ENCODE measurements around the gene RHBDL1.
A peak's percentile ranks its signal among the peaks of the same experiment; 100 is the strongest.

RHBDL1 gene

DNA sequence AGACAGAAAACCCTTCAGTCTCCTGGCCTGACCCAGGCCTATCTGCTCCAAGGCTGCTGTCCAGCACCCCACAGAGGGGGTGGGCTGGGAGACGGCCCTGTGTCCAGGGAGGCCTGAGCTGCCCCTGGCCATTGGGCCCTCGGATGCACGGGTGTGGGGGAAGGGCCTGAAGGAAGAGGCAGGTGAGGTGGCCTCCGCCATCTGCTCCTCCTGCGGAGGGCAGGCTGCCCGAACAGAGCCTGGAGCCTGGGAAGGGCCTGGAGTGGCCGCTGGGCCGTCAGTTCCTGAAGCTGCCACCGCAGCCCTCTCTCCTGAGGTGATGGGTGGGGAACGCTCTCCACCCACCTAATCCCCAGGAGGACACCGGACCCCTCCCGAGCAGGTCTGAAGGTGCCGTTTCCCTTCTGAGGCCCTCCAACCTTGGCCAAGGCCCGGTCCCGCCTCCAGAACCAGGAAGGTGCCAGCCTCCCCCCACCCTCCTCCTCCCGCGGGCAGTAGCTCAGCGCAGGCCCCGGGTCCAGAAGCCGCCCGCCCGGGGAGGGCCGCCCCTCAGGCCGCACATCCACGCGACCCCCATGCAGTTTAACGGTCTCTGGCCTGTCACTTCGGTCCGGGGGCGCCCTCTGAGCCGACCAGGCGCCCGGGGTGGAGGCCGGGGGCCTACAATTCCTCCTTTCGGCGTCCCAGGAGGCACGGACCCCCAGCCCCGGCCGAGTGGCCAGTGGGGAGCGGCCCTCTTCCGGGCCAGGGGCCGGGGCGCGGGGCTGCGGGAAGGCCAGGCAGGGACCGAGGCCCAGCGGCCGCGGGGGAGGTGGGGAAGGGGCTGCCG lies 29.3 kb downstream of the RHBDL1 start (continued):
- no peak for TF ChIP-seq ZNF354C (tag by site-specific recombination; IDR thresholded peaks at IDR 0.05; ENCODE audit: borderline replicate concordance, low read depth)
- TF ChIP-seq GLIS2 (tag by site-specific recombination; IDR thresholded peaks at IDR 0.05): peak; percentile 43
- peak; percentile 29; the same call in 1 of the 2 replicates for TF ChIP-seq KLF8 (tag by site-specific recombination; IDR thresholded peaks at IDR 0.05)
- TF ChIP-seq, protein P1, sequence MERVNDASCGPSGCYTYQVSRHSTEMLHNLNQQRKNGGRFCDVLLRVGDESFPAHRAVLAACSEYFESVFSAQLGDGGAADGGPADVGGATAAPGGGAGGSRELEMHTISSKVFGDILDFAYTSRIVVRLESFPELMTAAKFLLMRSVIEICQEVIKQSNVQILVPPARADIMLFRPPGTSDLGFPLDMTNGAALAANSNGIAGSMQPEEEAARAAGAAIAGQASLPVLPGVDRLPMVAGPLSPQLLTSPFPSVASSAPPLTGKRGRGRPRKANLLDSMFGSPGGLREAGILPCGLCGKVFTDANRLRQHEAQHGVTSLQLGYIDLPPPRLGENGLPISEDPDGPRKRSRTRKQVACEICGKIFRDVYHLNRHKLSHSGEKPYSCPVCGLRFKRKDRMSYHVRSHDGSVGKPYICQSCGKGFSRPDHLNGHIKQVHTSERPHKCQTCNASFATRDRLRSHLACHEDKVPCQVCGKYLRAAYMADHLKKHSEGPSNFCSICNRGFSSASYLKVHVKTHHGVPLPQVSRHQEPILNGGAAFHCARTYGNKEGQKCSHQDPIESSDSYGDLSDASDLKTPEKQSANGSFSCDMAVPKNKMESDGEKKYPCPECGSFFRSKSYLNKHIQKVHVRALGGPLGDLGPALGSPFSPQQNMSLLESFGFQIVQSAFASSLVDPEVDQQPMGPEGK (tag by site-specific recombination; IDR thresholded peaks at IDR 0.05): peak; percentile 43
- 0 out of 2 replicates have a peak, but pooled peaks have one; percentile 20 for TF ChIP-seq ZFHX2 (tag by site-specific recombination; conservative IDR thresholded peaks at IDR 0.05)
- TF ChIP-seq ZNF335 (tag by site-specific recombination; conservative IDR thresholded peaks at IDR 0.05): peak; percentile 60
- TF ChIP-seq, protein P2, sequence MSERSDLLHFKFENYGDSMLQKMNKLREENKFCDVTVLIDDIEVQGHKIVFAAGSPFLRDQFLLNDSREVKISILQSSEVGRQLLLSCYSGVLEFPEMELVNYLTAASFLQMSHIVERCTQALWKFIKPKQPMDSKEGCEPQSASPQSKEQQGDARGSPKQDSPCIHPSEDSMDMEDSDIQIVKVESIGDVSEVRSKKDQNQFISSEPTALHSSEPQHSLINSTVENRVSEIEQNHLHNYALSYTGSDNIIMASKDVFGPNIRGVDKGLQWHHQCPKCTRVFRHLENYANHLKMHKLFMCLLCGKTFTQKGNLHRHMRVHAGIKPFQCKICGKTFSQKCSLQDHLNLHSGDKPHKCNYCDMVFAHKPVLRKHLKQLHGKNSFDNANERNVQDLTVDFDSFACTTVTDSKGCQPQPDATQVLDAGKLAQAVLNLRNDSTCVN (tag by site-specific recombination; optimal IDR thresholded peaks at IDR 0.05): peak; percentile 22
- peak; percentile 67 for TF ChIP-seq KLF1 (tag by site-specific recombination; IDR thresholded peaks at IDR 0.05)
- TF ChIP-seq, protein P3, sequence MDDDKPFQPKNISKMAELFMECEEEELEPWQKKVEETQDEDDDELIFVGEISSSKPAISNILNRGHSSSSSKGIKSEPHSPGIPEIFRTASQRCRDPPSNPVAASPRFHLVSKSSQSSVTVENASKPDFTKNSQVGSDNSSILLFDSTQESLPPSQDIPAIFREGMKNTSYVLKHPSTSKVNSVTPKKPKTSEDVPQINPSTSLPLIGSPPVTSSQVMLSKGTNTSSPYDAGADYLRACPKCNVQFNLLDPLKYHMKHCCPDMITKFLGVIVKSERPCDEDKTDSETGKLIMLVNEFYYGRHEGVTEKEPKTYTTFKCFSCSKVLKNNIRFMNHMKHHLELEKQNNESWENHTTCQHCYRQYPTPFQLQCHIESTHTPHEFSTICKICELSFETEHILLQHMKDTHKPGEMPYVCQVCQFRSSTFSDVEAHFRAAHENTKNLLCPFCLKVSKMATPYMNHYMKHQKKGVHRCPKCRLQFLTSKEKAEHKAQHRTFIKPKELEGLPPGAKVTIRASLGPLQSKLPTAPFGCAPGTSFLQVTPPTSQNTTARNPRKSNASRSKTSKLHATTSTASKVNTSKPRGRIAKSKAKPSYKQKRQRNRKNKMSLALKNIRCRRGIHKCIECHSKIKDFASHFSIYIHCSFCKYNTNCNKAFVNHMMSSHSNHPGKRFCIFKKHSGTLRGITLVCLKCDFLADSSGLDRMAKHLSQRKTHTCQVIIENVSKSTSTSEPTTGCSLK (tag by site-specific recombination; IDR thresholded peaks at IDR 0.05): no peak

DNA sequence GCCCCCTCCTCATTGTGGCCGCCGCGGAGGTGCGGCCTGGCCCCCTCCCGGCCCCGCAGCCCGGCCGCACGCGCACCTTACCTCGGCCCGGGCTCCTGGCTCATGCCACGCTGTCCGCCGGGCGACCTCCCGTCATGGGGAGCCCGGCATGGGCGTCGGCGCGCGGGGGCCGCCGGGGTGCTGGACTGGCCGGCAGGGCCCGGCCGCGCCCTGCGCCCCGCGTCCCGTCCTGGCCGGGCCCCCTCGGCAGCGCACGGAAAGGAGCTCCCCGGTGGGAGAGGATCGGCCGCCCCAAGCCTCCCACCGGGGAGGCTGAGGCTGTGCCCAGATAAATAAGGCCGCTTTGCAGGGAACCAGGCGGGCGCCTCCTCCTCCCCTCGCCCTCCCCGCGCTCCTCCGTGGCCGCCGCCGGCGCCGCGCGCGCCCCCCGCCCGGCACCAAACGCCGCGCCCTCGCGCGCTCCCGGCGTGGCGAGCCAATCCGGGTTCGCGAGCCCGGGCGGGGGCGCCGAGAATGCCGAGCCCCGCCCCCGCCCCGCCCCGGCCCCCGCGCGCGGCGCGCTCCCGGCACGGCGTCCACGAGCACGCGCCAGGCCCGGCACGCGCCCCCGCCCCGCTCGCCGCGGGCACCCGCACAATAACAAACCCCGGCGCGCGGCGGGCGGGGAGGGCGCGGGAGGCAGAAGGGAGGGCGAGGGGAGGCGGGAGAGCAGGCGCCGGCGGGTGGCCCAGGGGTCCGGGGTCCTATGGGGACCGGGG lies 30.1 kb downstream of the RHBDL1 start, which contains the start of gene FBXL16:
Gene FBXL16 (minus strand): TSS at position 371 of the 758 bp plus-strand sequence. CDS start 8,396 bp downstream, outside the sequence.
- Histone ChIP-seq H3K4me3 (ENCODE audit: low read depth, low read length) (peak within 1 kb of the TSS; percentile 25), H3K9me3 (ENCODE audit: control insufficient read depth, insufficient read depth, low read depth, low read length) (no peaks in the 10 kb centered on the region), H3K36me3 (ENCODE audit: control insufficient read depth in 2 of 2, insufficient read depth in 1 of 2, low read length in 2 of 2) (no peaks in the 10 kb centered on the region), H3K4me1 (ENCODE audit: control insufficient read depth, insufficient read depth, low read length) (peaks cover 5% of the 10 kb centered on the region), H3K27ac (ENCODE audit: extremely low read depth, low read depth, low read length) (peak within 1 kb of the TSS; percentile 37; the same call in 1 of the 2 replicates)
- ChIA-PET CTCF (no interaction called here), POLR2A (no interaction called here)
- TF ChIP-seq, protein P4, sequence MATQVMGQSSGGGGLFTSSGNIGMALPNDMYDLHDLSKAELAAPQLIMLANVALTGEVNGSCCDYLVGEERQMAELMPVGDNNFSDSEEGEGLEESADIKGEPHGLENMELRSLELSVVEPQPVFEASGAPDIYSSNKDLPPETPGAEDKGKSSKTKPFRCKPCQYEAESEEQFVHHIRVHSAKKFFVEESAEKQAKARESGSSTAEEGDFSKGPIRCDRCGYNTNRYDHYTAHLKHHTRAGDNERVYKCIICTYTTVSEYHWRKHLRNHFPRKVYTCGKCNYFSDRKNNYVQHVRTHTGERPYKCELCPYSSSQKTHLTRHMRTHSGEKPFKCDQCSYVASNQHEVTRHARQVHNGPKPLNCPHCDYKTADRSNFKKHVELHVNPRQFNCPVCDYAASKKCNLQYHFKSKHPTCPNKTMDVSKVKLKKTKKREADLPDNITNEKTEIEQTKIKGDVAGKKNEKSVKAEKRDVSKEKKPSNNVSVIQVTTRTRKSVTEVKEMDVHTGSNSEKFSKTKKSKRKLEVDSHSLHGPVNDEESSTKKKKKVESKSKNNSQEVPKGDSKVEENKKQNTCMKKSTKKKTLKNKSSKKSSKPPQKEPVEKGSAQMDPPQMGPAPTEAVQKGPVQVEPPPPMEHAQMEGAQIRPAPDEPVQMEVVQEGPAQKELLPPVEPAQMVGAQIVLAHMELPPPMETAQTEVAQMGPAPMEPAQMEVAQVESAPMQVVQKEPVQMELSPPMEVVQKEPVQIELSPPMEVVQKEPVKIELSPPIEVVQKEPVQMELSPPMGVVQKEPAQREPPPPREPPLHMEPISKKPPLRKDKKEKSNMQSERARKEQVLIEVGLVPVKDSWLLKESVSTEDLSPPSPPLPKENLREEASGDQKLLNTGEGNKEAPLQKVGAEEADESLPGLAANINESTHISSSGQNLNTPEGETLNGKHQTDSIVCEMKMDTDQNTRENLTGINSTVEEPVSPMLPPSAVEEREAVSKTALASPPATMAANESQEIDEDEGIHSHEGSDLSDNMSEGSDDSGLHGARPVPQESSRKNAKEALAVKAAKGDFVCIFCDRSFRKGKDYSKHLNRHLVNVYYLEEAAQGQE (tag by site-specific recombination; IDR thresholded peaks at IDR 0.05): no peak
- TF ChIP-seq, protein P5, sequence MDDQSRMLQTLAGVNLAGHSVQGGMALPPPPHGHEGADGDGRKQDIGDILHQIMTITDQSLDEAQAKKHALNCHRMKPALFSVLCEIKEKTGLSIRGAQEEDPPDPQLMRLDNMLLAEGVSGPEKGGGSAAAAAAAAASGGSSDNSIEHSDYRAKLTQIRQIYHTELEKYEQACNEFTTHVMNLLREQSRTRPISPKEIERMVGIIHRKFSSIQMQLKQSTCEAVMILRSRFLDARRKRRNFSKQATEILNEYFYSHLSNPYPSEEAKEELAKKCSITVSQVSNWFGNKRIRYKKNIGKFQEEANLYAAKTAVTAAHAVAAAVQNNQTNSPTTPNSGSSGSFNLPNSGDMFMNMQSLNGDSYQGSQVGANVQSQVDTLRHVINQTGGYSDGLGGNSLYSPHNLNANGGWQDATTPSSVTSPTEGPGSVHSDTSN (CRISPR knock-in tag; IDR thresholded peaks at IDR 0.05): no peak
- TF ChIP-seq, protein P6, sequence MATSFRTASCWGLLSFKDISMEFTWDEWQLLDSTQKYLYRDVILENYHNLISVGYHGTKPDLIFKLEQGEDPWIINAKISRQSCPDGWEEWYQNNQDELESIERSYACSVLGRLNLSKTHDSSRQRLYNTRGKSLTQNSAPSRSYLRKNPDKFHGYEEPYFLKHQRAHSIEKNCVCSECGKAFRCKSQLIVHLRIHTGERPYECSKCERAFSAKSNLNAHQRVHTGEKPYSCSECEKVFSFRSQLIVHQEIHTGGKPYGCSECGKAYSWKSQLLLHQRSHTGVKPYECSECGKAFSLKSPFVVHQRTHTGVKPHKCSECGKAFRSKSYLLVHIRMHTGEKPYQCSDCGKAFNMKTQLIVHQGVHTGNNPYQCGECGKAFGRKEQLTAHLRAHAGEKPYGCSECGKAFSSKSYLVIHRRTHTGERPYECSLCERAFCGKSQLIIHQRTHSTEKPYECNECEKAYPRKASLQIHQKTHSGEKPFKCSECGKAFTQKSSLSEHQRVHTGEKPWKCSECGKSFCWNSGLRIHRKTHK (tag by site-specific recombination; IDR thresholded peaks at IDR 0.05): no peak
- no peak for TF ChIP-seq ZNF248 (tag by site-specific recombination; IDR thresholded peaks at IDR 0.05)
- no peak for TF ChIP-seq ZFHX2 (tag by site-specific recombination; conservative IDR thresholded peaks at IDR 0.05)
- TF ChIP-seq ZBTB8A (tag by site-specific recombination; IDR thresholded peaks at IDR 0.05): peak; percentile 50
- TF ChIP-seq ZNF311 (tag by site-specific recombination; IDR thresholded peaks at IDR 0.05; ENCODE audit: borderline replicate concordance): no peak
- TF ChIP-seq ZBTB17 (tag by site-specific recombination; IDR thresholded peaks at IDR 0.05): no peak
- 0 out of 2 replicates have a peak, but pooled peaks have one; percentile 16 for TF ChIP-seq KLF10 (tag by site-specific recombination; IDR thresholded peaks at IDR 0.05)
- TF ChIP-seq, protein P7, sequence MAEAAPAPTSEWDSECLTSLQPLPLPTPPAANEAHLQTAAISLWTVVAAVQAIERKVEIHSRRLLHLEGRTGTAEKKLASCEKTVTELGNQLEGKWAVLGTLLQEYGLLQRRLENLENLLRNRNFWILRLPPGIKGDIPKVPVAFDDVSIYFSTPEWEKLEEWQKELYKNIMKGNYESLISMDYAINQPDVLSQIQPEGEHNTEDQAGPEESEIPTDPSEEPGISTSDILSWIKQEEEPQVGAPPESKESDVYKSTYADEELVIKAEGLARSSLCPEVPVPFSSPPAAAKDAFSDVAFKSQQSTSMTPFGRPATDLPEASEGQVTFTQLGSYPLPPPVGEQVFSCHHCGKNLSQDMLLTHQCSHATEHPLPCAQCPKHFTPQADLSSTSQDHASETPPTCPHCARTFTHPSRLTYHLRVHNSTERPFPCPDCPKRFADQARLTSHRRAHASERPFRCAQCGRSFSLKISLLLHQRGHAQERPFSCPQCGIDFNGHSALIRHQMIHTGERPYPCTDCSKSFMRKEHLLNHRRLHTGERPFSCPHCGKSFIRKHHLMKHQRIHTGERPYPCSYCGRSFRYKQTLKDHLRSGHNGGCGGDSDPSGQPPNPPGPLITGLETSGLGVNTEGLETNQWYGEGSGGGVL (tag by site-specific recombination; IDR thresholded peaks at IDR 0.05): 0 out of 2 replicates have a peak, but pooled peaks have one; percentile 37
- no peak for TF ChIP-seq REPIN1 (tag by site-specific recombination; IDR thresholded peaks at IDR 0.05; ENCODE audit: low read depth)
